GM18505 (cell line): ENCODE results near the gene MAP3K20.

Experiments used
- ATAC-seq: cut with Tn5 transposase; IDR thresholded peaks from one replicate; pipeline ENCODE4 v1.9.1; 2021; ENCODE audit not compliant: unreplicated experiment
- POLR2A ChIP-seq: IDR thresholded peaks from 4 replicates; pipeline ENCODE4 v1.6.1; 2011; ENCODE audit warnings: borderline replicate concordance; ENCODE audit not compliant: insufficient read depth, insufficient read length; ENCODE audit errors: extremely low read depth

MAP3K20 gene

DNA sequence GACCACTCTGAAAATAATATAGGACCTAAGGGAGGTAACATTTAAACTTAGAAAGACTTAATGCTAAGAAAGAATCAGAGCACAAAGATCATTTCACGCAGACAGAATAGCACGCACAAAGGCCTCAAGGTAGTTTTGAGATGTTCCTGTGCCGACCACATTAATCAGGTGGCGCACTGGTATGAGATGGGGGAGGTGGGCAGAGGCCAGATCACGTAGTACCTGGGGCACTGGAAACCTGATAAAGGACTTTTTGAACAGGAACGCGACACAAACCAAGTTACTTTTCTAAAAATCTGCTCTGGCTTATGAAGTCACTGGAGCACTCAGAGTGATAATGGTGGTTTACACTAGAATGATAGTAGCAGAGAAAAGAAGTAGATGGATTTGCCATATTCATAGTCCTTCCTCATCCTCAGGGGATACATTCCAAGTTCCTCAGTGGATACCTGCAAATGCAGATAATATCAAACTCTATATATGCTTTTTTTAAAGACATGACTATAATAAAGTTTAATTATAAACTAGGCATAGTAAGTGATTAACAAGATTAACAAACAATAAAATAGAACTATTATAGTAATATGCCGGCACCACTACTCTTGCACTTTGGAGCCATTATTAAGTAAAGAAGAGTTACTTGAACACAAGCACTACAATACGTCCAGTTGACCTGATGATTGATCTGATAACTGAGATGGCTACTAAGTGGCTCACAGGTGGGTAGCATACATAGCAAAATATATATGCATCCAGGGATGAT lies 236.4 kb downstream of the MAP3K20 start:
- no peak for TF ChIP-seq POLR2A
- no peak for ATAC-seq
